Measurements from ENCODE around the gene FTO.

- TF ChIP-seq CTCF (IDR thresholded peaks at IDR 0.05), result no peak
- TF ChIP-seq POLR2A (IDR thresholded peaks at IDR 0.05), result no peak
- TF ChIP-seq EP300 (IDR thresholded peaks at IDR 0.05), result no peak
Observed at GRCh38 chr16:53714205-53715022, 10.5 kb downstream of the FTO start.

All from tibial nerve (tissue), 4 donors.